Pancreas (tissue), 10 donors: ENCODE results near the gene RAMP3. TPM values are rescaled to one million over a fixed set of nuclear protein-coding genes. Genes with fewer than 3 reads are reported as not detected.
A peak's percentile ranks its signal among the peaks of the same experiment; 100 is the strongest.

Source experiments
- ATAC-seq, 4 donors: fragments of 200-7000 bp; cut with Tn5 transposase; one replicate each; pipeline versions ENCODE4 v1.8.0 to v1.9.1; 2020; ENCODE audit warnings: mild to moderate bottlenecking in 4 of 4, moderate library complexity in 4 of 4
- DNase-seq, 6 donors: peaks; one replicate each; pipeline ENCODE4 v3.0.0-alpha.2; 2020
- FAIRE-seq: peaks from 2 replicates; lab custom pipeline; 2012; peaks lifted over from hg19 to GRCh38; lab: Jason Lieb, UNC
- H3K27ac ChIP-seq, 4 donors: fragments of 200-600 bp; sonication (generic); 1 replicate in 3 of 4; 2 replicates in 1 of 4; pipeline versions ENCODE4 v1.5.0 to v1.8.0; 2020
- H3K27me3 ChIP-seq, 4 donors: fragments of 200-600 bp; one replicate each; pipeline ENCODE4 v1.8.0; 2021
- H3K36me3 ChIP-seq, 3 donors: fragments of 200-600 bp; sonication (generic) in 1 of 3; one replicate each; pipeline versions ENCODE4 v1.5.0 to v1.8.0; 2020 to 2021
- H3K4me1 ChIP-seq, 3 donors: fragments of 200-600 bp; one replicate each; pipeline ENCODE4 v1.8.0; 2021
- H3K4me3 ChIP-seq, 4 donors: fragments of 200-600 bp; sonication (generic) in 2 of 4; one replicate each; pipeline versions ENCODE4 v1.5.0 to v1.8.0; 2020 to 2021
- H3K9me3 ChIP-seq, 4 donors: fragments of 200-600 bp; one replicate each; pipeline ENCODE4 v1.8.0; 2021
- CTCF ChIP-seq, 4 donors: fragments of 200-600 bp; sonication (generic) in 3 of 4; IDR thresholded peaks; one replicate each; pipeline versions ENCODE4 v1.5.0 to v1.8.0; 2021; ENCODE audit warnings: antibody characterized with exemption in 4 of 4
- WGBS, 2 donors: extraction: QIAGEN DNeasy Blood & Tissue Kit; methylation state at CpG; one replicate each; pipeline ENCODE4 v1.1.7; 2013; 5-methylcytosine and 5-hydroxymethylcytosine counted together
- intact Hi-C, 3 donors: fragments of 100-400 bp; cut with DNase I; formaldehyde crosslinking; loops; one replicate each; pipeline versions ENCODE4 v1.11.1 to v1.14.2; 2022
- polyA plus RNA-seq, 2 donors: library from polyadenylated mRNA; stranded (reverse); fragments of 200-250 nt; gene quantifications; one replicate each; pipeline ENCODE4 v1.2.3, GENCODE V29; 2013
- total RNA-seq, 6 donors: library from RNA; stranded (reverse); fragmentation: NEBNext Ultra II Directional in 4 of 6; extraction: Animal tissue kit (Norgen Biotek cat#: 25700) in 4 of 6; gene quantifications; one replicate each; pipeline versions ENCODE4 v1.2.1 to v1.2.4, GENCODE V29; 2021 to 2023
- donor health status: healthy with polysubstance abuse.
- donor health status: DM: no; HTN: no; CAD: no; lungs with moderate emphysema.
- donor health status: DM: no; HTN: no; CAD: no.
- donor health status: control.
- donor health status: control.
- donor health status: Bipolar disorder and iron deficiency.
- donor health status: DM: yes; HTN: yes; CAD: no.
- donor health status: DM: no; HTN: no; CAD: no.
- donor health status: DM: no; HTN: no; CAD: no.
- donor health status: DM: yes; HTN: yes; CAD: no.

Gene RAMP3
- total and polyA plus RNA-seq, 8 donors: 4.1 to 41.1 (median 7.2) TPM

GRCh38 chr7:45176091-45176490 is 18.5 kb downstream of the RAMP3 start:
- H3K4me1 ChIP-seq: no peaks in the 10 kb centered on the region
- no peak for DNase-seq
- intact Hi-C loops: no loop called here
- FAIRE-seq: no peak
- no peaks in the 10 kb centered on the region for H3K9me3 ChIP-seq
- H3K27me3 ChIP-seq: no peaks in the 10 kb centered on the region
- no peak overlapping the region for H3K4me3 ChIP-seq
- TF ChIP-seq CTCF (IDR thresholded peaks at IDR 0.05): no peak
- 71 to 87% methylated on average over 5 of the region's 5 CpGs for WGBS, 2 donors
- H3K27ac ChIP-seq: no peak overlapping the region
- ATAC-seq: no peak
- no peaks in the 10 kb centered on the region for H3K36me3 ChIP-seq

- no peak overlapping the region for H3K27ac ChIP-seq
- intact Hi-C loops: no loop called here
- FAIRE-seq: no peak
- no peak for ATAC-seq
- no peaks in the 10 kb centered on the region for H3K9me3 ChIP-seq
- 74 to 75% methylated on average over 19 of the region's 19 CpGs for WGBS, 2 donors
- no peaks in the 10 kb centered on the region for H3K27me3 ChIP-seq
- DNase-seq: peak in 1 of 6 donors; percentile 44
- H3K4me3 ChIP-seq: no peak overlapping the region
- no peaks in the 10 kb centered on the region for H3K4me1 ChIP-seq
- no peak for TF ChIP-seq CTCF (IDR thresholded peaks at IDR 0.05)
- H3K36me3 ChIP-seq: no peaks in the 10 kb centered on the region
Observed at GRCh38 chr7:45176886-45177731, 19.5 kb downstream of the RAMP3 start.

GRCh38 chr7:45177801-45178200 is 20.2 kb downstream of the RAMP3 start:
- 78 to 82% methylated on average over 3 of the region's 3 CpGs for WGBS, 2 donors
- no peak for TF ChIP-seq CTCF (IDR thresholded peaks at IDR 0.05)
- H3K9me3 ChIP-seq: no peaks in the 10 kb centered on the region
- ATAC-seq (no peak), DNase-seq (peak in 1 of 6 donors; percentile 44), FAIRE-seq (no peak)
- intact Hi-C loops: no loop called here
- no peaks in the 10 kb centered on the region for H3K36me3 ChIP-seq
- no peaks in the 10 kb centered on the region for H3K4me1 ChIP-seq
- H3K4me3 ChIP-seq: no peak overlapping the region
- no peak overlapping the region for H3K27ac ChIP-seq
- H3K27me3 ChIP-seq: no peaks in the 10 kb centered on the region

- intact Hi-C loops: no loop called here
- TF ChIP-seq CTCF (IDR thresholded peaks at IDR 0.05): no peak
- no peaks in the 10 kb centered on the region for H3K36me3 ChIP-seq
Observed at GRCh38 chr7:45178241-45179225, 20.9 kb downstream of the RAMP3 start.

More at GRCh38 chr7:45178241-45179225, 20.9 kb downstream of the RAMP3 start:
- WGBS, 2 donors: 47 to 66% methylated on average over 13 of the region's 13 CpGs
- Histone ChIP-seq H3K27ac (no peak overlapping the region), H3K27me3 (no peaks in the 10 kb centered on the region), H3K4me1 (no peaks in the 10 kb centered on the region), H3K9me3 (no peaks in the 10 kb centered on the region), H3K4me3 (no peak overlapping the region)
- no peak for FAIRE-seq
- DNase-seq: peak in 1 of 6 donors; percentile 26
- ATAC-seq: no peak
